ENCODE results near the gene PRF1.

- TF ChIP-seq POLR2A (IDR thresholded peaks at IDR 0.05), result no peak
- TF ChIP-seq, protein P1, sequence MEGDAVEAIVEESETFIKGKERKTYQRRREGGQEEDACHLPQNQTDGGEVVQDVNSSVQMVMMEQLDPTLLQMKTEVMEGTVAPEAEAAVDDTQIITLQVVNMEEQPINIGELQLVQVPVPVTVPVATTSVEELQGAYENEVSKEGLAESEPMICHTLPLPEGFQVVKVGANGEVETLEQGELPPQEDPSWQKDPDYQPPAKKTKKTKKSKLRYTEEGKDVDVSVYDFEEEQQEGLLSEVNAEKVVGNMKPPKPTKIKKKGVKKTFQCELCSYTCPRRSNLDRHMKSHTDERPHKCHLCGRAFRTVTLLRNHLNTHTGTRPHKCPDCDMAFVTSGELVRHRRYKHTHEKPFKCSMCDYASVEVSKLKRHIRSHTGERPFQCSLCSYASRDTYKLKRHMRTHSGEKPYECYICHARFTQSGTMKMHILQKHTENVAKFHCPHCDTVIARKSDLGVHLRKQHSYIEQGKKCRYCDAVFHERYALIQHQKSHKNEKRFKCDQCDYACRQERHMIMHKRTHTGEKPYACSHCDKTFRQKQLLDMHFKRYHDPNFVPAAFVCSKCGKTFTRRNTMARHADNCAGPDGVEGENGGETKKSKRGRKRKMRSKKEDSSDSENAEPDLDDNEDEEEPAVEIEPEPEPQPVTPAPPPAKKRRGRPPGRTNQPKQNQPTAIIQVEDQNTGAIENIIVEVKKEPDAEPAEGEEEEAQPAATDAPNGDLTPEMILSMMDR (IDR thresholded peaks at IDR 0.05), result no peak
These were observed 19.1 kb upstream of the PRF1 start for GRCh38 chr10:70621503-70622078.

Measured in esophagus squamous epithelium (tissue), 4 donors.